ENCODE results near the gene INVS.

INVS gene

GRCh38 chr9:100294341-100294740 is 195.3 kb downstream of the INVS start:
- TF ChIP-seq, protein P1, sequence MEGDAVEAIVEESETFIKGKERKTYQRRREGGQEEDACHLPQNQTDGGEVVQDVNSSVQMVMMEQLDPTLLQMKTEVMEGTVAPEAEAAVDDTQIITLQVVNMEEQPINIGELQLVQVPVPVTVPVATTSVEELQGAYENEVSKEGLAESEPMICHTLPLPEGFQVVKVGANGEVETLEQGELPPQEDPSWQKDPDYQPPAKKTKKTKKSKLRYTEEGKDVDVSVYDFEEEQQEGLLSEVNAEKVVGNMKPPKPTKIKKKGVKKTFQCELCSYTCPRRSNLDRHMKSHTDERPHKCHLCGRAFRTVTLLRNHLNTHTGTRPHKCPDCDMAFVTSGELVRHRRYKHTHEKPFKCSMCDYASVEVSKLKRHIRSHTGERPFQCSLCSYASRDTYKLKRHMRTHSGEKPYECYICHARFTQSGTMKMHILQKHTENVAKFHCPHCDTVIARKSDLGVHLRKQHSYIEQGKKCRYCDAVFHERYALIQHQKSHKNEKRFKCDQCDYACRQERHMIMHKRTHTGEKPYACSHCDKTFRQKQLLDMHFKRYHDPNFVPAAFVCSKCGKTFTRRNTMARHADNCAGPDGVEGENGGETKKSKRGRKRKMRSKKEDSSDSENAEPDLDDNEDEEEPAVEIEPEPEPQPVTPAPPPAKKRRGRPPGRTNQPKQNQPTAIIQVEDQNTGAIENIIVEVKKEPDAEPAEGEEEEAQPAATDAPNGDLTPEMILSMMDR (IDR thresholded peaks at IDR 0.05; ENCODE audit: low read length): no peak
- no peak for TF ChIP-seq EZH2 (optimal IDR thresholded peaks at IDR 0.05; ENCODE audit: low read depth, low read length)
- Histone ChIP-seq H3F3A (ENCODE audit: insufficient read depth, low read length) (no peaks in the 10 kb centered on the region), H2AFZ (ENCODE audit: low read length) (no peak overlapping the region), H3K79me2 (ENCODE audit: low read length) (no peaks in the 10 kb centered on the region), H3K9me2 (replicated peaks; ENCODE audit: insufficient read depth, low read length) (no peaks in the 10 kb centered on the region), H3K4me1 (ENCODE audit: low read length) (no peaks in the 10 kb centered on the region), H3K27ac (ENCODE audit: low read length) (no peak overlapping the region), H3K4me3 (ENCODE audit: low read length) (no peak overlapping the region), H4K20me1 (ENCODE audit: insufficient read depth, low read length) (no peaks in the 10 kb centered on the region), H3K9me3 (replicated peaks; ENCODE audit: insufficient read depth, low read length) (no peaks in the 10 kb centered on the region), H3K27me3 (replicated peaks; ENCODE audit: insufficient read depth, low read length) (no peaks in the 10 kb centered on the region), H3K4me2 (ENCODE audit: low read depth, low read length) (no peak overlapping the region), H3K36me3 (replicated peaks; ENCODE audit: insufficient read depth, low read length) (no peaks in the 10 kb centered on the region), H3K9ac (ENCODE audit: low read length) (no peak overlapping the region)
- DNase-seq: no peak

DNA sequence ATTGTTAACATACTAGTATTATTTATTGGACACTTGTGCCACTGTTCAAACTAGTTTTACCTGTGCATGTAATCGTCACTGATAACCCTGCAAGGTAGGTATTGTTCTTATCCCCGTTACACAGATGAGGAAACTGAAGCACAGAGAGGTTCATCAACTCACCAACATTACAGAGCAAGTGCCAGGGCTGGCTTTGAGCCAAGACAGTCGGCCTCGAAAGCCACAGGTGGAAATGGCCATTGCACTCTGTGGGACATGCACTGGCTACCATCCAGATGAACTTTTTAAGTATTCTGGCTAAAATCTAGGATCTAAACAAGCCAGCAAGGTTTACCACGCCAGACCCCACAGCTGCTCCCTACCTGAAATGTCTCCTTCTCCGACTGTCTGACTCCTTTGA is 195.8 kb downstream of the INVS start:
- H3F3A ChIP-seq (ENCODE audit: insufficient read depth, low read length): no peaks in the 10 kb centered on the region
- no peaks in the 10 kb centered on the region for H3K9me2 ChIP-seq (replicated peaks; ENCODE audit: insufficient read depth, low read length)
- no peak overlapping the region for H2AFZ ChIP-seq (ENCODE audit: low read length)
- no peaks in the 10 kb centered on the region for H3K79me2 ChIP-seq (ENCODE audit: low read length)
- TF ChIP-seq EZH2 (optimal IDR thresholded peaks at IDR 0.05; ENCODE audit: low read depth, low read length): no peak
- no peaks in the 10 kb centered on the region for H3K4me1 ChIP-seq (ENCODE audit: low read length)
- H3K27ac ChIP-seq (ENCODE audit: low read length): no peak overlapping the region
- H3K36me3 ChIP-seq (replicated peaks; ENCODE audit: insufficient read depth, low read length): no peaks in the 10 kb centered on the region
- H4K20me1 ChIP-seq (ENCODE audit: insufficient read depth, low read length): no peaks in the 10 kb centered on the region
- no peak overlapping the region for H3K4me2 ChIP-seq (ENCODE audit: low read depth, low read length)
- no peaks in the 10 kb centered on the region for H3K27me3 ChIP-seq (replicated peaks; ENCODE audit: insufficient read depth, low read length)
- no peak overlapping the region for H3K4me3 ChIP-seq (ENCODE audit: low read length)
- H3K9ac ChIP-seq (ENCODE audit: low read length): no peak overlapping the region
- H3K9me3 ChIP-seq (replicated peaks; ENCODE audit: insufficient read depth, low read length): no peaks in the 10 kb centered on the region
- DNase-seq: no peak

DNA sequence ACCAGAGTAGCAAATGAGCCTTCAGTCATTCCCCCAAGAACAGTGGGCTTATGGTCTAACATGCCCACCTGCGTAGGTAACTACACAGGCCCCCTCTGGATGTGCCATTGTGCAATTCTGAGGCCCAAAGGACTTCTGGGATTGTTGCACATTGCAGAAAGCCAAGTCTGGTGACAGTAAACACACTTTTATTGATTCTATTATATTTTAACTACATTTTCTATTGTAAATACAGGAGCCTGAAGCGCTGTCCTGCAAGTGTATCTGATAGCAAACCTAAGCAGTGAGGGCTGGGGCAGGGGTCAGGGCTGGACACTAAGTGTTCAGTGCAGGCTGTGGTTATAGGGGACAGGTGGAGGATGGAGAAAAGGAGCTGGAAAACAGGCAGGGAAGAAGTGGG is 196.2 kb downstream of the INVS start:
- Histone ChIP-seq H3K4me2 (ENCODE audit: low read depth, low read length) (no peak overlapping the region), H3K36me3 (replicated peaks; ENCODE audit: insufficient read depth, low read length) (no peaks in the 10 kb centered on the region), H3K4me1 (ENCODE audit: low read length) (no peaks in the 10 kb centered on the region), H3K9me3 (replicated peaks; ENCODE audit: insufficient read depth, low read length) (no peaks in the 10 kb centered on the region), H3K9me2 (replicated peaks; ENCODE audit: insufficient read depth, low read length) (no peaks in the 10 kb centered on the region), H3K4me3 (ENCODE audit: low read length) (no peak overlapping the region), H3K9ac (ENCODE audit: low read length) (no peak overlapping the region), H3K27me3 (replicated peaks; ENCODE audit: insufficient read depth, low read length) (no peaks in the 10 kb centered on the region), H3F3A (ENCODE audit: insufficient read depth, low read length) (no peaks in the 10 kb centered on the region), H3K79me2 (ENCODE audit: low read length) (no peaks in the 10 kb centered on the region), H3K27ac (ENCODE audit: low read length) (no peak overlapping the region), H4K20me1 (ENCODE audit: insufficient read depth, low read length) (no peaks in the 10 kb centered on the region), H2AFZ (ENCODE audit: low read length) (no peak overlapping the region)
- TF ChIP-seq EZH2 (optimal IDR thresholded peaks at IDR 0.05; ENCODE audit: low read depth, low read length) (no peak), EZH2phosphoT487 (IDR thresholded peaks at IDR 0.05; ENCODE audit: low read length) (no peak)
- TF ChIP-seq, protein P1 (IDR thresholded peaks at IDR 0.05; ENCODE audit: low read length): no peak
- DNase-seq: no peak

DNA sequence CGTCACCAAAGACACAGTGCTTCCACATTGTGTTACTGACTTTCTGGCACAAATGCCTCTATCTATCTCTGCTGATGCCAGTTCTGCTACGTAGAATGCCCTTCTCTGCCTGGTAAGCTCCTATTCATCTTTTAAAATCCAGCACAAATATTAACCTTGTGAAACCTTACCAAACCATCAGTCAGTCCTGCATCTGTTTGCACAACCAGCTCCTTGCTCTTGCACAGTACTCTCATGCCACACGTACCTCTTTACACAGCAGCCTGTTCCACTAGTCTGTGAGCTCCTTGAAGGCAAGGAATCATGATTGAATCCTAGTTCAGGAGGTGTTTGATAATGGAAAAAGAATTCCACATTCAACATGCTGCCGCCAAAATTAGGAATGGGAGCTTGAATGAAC is 197.4 kb downstream of the INVS start:
- no peaks in the 10 kb centered on the region for H3K9me3 ChIP-seq (replicated peaks; ENCODE audit: insufficient read depth, low read length)
- H2AFZ ChIP-seq (ENCODE audit: low read length): no peak overlapping the region
- no peaks in the 10 kb centered on the region for H3K4me1 ChIP-seq (ENCODE audit: low read length)
- H3K4me3 ChIP-seq (ENCODE audit: low read length): no peak overlapping the region
- no peak overlapping the region for H3K27ac ChIP-seq (ENCODE audit: low read length)
- no peaks in the 10 kb centered on the region for H3K27me3 ChIP-seq (replicated peaks; ENCODE audit: insufficient read depth, low read length)
- no peaks in the 10 kb centered on the region for H3K79me2 ChIP-seq (ENCODE audit: low read length)
- TF ChIP-seq, protein P1 (IDR thresholded peaks at IDR 0.05; ENCODE audit: low read length): no peak
- TF ChIP-seq EZH2phosphoT487 (IDR thresholded peaks at IDR 0.05; ENCODE audit: low read length): no peak
- no peak for TF ChIP-seq EZH2 (optimal IDR thresholded peaks at IDR 0.05; ENCODE audit: low read depth, low read length)
- DNase-seq: no peak
- H3K9me2 ChIP-seq (replicated peaks; ENCODE audit: insufficient read depth, low read length): no peaks in the 10 kb centered on the region
- H4K20me1 ChIP-seq (ENCODE audit: insufficient read depth, low read length): no peaks in the 10 kb centered on the region
- H3K4me2 ChIP-seq (ENCODE audit: low read depth, low read length): no peak overlapping the region
- no peaks in the 10 kb centered on the region; the same call in 1 of the 2 replicates for H3K36me3 ChIP-seq (replicated peaks; ENCODE audit: insufficient read depth, low read length)
- H3F3A ChIP-seq (ENCODE audit: insufficient read depth, low read length): no peaks in the 10 kb centered on the region
- no peak overlapping the region for H3K9ac ChIP-seq (ENCODE audit: low read length)
